ENCODE data around the gene CLIC4.
"Not testable (repeated sequence)": the region's sequence is repeated elsewhere in the genome, so short reads cannot be mapped to it uniquely, and the experiment has no call there.

CLIC4 gene

GRCh38 chr1:24775916-24776315 is 30.7 kb downstream of the CLIC4 start:
- no peak for DNase-seq

- DNase-seq, result no peak
Measured at GRCh38 chr1:24776821-24777220, 31.6 kb downstream of the CLIC4 start.

DNA sequence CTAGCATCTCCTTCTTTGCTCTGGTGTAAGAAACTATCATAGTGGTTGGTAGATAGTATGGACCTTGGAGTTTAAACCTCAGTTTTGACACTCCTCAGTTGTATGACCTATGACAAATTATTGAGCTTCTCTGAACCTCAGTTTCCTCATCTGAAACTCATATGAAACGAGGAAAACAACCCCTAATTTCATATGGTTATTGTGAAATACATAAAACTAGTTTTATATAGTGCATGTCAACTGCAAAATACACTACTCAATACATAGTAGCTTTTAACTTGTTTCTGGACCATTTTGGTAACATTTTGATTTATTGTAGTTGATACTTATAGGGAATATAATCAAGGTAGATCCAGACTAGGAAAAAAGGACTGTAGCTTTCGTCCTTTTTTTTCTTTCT is 32.9 kb downstream of the CLIC4 start:
- DNase-seq, result no peak

GRCh38 chr1:24779199-24779598 is 34.0 kb downstream of the CLIC4 start:
- DNase-seq, result not testable (repeated sequence)

- no peak for DNase-seq
Measured at GRCh38 chr1:24779689-24780464, 34.6 kb downstream of the CLIC4 start.

DNA sequence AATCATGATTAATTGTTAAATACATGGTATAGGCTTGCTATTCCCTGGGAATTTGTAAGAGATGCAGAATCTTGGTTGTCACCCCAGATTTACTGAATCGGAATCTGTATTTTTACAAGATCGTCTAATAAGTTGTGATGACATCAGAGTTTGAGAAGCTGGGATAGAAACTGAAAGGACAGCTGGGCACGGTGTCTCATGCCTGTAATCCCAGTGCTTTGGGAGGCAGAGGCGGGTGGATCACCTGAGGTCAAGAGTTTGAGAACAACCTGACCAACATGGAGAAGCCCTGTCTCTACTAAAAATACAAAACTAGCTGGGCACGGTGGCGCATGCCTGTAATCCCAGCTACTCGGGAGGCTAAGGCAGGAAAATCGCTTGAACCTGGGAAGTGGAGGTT is 35.4 kb downstream of the CLIC4 start:
- not testable (repeated sequence) for DNase-seq

DNA sequence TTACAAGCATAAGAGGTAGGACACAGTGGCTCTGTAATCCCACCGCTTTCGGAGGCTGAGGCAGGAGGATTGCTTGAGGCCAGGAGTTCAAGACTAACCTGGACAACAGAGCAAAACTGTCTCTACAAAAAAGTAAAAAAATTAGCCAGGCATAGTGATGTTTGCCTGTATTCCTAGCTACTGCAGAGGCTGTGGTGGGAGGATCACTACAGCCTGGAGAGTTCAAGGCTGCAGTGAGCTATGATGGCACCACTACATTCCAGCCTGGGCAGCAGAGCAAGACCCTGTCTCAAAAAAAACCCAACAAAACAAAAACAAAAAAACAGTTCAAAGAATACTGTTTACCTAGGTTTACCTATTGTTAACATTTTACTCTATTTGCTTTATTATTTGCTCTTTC is 37.4 kb downstream of the CLIC4 start:
- DNase-seq, result no peak

- DNase-seq, result no peak
Measured at GRCh38 chr1:24783713-24784112, 38.5 kb downstream of the CLIC4 start.

- peak; percentile 44 for DNase-seq
Measured at GRCh38 chr1:24786191-24786590, 40.9 kb downstream of the CLIC4 start.

DNA sequence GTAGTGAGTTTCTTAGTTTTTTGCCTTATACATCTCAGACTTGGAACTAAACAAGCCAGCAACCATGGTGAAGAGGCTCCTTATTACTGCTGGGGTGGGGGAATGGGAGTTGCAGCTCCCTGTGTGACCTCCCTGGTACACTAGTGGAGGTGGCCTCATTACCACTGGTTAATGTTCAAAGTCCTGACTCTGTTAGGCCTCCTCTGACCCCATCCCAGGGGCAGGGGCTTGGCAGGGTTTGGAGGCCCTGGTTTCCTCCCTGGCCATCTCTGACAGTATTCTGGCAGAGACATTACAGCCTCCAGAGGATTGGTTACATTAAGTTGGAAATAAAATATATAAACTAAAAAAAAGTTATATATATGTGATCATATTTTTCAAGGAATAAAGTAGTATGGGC is 45.2 kb downstream of the CLIC4 start:
- no peak for DNase-seq

- DNase-seq, result no peak
Measured at GRCh38 chr1:24793447-24794129, 48.3 kb downstream of the CLIC4 start.

DNA sequence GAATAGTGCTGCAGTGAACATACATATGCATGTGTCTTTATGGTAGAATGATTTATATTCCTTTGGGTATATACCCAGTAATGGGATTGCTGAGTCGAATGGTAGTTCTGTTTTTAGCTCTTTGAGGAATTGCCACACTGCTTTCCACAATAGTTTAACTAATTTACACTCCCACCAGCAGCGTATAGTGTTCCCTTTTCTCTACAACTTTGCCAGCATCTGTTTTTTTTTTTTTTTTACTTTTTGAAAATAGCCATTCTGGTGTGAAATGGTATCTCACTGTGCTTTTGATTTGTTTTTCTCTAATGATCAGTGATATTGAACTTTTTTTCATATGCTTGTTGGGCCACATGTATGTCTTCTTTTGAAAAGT is 48.9 kb downstream of the CLIC4 start:
- DNase-seq, result peak; percentile 47

GRCh38 chr1:24795236-24795635 is 50.0 kb downstream of the CLIC4 start:
- no peak for DNase-seq

- no peak for DNase-seq
Measured at GRCh38 chr1:24796524-24796923, 51.3 kb downstream of the CLIC4 start.

GRCh38 chr1:24799242-24799641 is 54.0 kb downstream of the CLIC4 start:
- not testable (repeated sequence) for DNase-seq

DNA sequence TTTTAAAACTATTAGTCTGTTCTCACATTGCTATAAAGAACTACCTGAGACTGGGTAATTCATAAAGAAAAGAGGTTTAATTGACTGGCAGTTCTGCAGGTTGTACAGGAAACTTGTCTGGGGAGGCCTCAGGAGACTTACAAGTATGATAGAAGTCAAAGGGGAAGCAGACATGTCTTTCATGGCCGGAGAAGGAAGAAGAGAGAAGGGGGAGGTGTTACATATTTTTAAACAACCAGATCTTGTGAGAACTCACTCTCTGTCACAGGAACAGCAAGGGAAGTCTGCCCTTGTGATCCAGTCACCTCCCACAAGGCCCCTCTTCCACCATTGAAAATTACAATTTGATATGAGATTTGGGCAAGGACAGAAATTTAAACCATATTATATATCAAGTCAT is 55.9 kb downstream of the CLIC4 start:
- peak; percentile 44 for DNase-seq

DNA sequence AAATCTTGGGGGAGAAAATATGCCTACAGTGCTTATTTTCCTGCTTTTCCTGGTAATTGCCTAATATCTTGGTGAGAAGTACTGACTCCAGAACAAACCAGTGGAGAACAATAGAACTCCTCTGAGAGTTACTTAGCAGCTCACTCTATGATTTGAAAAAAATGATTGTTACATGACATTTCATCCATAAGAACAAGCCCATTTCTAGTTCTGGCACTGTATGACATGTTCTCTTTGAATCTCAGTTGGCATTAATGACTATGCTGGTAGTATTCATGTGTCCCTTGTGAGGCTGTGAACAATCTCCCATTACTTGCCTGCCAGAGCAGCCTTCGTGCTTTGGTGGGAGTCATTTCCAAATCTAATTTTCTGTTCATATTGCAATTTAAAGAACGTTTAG is 58.0 kb downstream of the CLIC4 start:
- DNase-seq, result no peak

DNA sequence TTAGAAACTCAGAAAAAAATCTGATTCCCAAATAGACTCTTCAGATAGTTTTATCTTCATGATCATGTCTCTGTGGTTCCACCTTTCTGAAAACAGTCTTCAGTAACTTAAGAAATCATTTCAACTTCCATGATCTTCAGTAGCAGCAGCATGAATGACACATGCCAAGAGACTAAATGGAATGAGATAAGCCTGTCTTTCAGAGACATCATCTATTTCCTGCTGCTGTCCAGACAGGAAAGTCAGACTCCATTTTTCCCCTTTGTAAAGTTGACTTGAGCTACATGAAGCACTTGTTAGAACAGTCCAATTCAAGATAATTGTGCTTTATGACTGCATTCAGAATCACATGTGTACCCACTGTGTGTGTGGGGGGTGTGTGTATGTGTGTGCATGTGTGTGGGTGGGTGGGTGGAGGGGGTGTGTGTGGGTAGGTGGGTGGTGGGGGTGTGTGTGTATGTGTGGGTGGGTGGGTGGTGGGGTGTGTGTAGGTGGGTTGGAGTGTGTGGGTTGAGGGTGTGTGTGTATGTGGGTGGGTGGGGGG is 58.8 kb downstream of the CLIC4 start:
- DNase-seq, result no peak

- peak; percentile 24 for DNase-seq
Measured at GRCh38 chr1:24805534-24806301, 60.5 kb downstream of the CLIC4 start.

DNA sequence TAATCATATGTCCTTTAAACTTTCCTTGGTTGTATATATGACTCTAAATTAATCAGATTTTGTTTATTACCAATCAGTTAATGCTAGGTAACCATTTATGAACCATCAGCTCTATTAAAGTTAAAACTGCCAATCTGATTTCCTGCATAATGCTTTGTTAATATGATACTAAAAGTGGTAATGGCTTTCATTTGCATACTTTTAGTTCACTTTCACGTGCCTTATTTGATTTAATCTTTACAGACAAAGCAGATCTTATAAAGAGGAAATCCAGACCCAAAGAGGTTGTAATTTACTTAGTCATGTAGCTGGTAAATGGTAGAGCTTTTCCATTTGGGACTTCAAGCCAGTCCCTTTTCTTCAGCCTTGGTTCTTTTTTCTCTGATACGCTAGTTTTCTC is 61.3 kb downstream of the CLIC4 start:
- no peak for DNase-seq

DNA sequence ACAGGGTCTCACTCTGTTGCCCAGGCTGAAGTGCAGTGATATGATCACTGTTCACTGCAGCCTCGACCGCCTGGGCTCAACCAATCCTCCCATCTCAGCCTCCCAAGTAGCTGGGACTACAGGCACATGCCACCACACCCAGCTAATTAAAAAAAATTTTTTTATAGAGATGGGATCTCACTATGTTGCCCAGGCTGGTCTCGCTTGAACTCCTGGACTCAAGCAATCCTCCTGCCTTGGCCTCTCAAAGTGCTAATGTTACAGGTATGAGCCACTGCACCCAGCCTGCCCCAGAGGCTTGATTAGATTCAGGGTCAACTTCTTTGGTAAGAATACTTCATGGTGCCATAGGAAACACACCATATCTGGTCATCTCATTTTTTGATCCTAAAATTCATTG is 66.2 kb downstream of the CLIC4 start:
- DNase-seq, result not testable (repeated sequence)

DNA sequence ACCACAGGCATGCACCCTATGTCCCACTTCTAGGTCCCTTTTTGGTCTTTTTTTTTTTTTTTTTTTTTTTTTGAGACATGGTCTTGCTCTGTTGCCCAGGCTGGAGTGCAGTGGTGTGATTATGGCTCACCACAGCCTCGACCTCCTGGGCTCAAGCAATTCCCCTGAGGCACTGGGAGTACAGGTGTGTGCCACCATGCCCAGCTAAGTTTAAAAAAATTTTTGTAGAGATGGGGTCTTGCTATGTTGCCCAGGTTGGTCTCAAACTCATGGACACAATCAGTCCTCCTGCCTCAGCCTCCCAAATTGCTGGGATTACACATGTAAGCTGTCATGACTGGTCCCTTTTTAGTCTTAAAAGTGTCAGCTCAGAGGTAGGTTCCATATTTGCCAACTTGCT is 75.0 kb downstream of the CLIC4 start:
- DNase-seq, result not testable (repeated sequence)

DNA sequence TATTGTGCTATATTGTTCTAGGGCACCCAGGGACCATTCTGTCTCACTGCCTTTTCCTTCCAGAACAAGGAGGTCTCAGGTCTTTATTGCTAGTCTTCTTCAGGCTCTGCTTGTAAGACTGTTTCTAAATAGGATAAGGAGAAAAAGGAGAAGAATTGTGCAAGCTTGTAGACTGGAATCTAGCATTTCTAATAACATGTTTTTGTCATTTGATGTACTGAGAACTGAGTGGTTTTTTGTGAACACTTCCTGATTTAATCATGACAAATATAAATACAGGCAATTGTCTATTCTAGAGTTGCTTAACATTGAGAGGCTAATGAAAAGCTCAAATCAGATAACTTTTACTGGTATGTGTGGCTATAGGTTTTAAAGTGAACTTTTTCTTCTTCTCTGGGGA is 77.6 kb downstream of the CLIC4 start:
- DNase-seq, result peak; percentile 31

DNA sequence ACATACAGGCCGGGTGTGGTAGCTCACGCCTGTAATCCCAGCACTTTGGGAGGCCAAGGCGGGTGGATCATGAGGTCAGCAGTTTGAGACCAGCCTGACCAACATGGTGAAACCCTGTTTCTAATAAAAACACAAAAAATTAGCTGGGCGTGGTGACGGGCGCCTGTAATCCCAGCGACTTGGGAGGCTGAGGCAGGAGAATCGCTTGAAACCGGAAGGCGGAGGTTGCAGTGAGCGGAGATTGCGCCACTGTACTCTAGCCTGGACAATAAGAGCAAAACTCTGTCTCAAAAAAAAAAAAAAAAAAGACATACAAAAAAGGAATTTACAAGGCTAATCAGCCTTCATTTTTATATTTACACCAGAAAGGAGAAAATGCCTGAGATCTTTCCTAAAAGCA is 78.2 kb downstream of the CLIC4 start:
- not testable (repeated sequence) for DNase-seq
